HG03575 (cell line): Measurements from ENCODE around the gene S1PR3.

Experiments
- ATAC-seq: cut with Tn5 transposase; IDR thresholded peaks from one replicate; pipeline ENCODE4 v1.9.1; 2021; ENCODE audit not compliant: unreplicated experiment, insufficient number of reproducible peaks, low FRiP score; ENCODE audit errors: extremely low read depth

The S1PR3 gene

GRCh38 chr9:89005323-89005722, 14.1 kb downstream of the S1PR3 start:
- no peak for ATAC-seq

GRCh38 chr9:89006267-89006666, 15.0 kb downstream of the S1PR3 start:
- no peak for ATAC-seq

- ATAC-seq, result no peak
Measured at GRCh38 chr9:89006996-89007967, 16.0 kb downstream of the S1PR3 start.

GRCh38 chr9:89008055-89008743, 16.9 kb downstream of the S1PR3 start:
- ATAC-seq, result no peak

GRCh38 chr9:89008744-89009545, 17.7 kb downstream of the S1PR3 start:
- no peak for ATAC-seq

- ATAC-seq, result no peak
Measured at GRCh38 chr9:89009546-89009840, 18.2 kb downstream of the S1PR3 start.

GRCh38 chr9:89010056-89010455, 18.8 kb downstream of the S1PR3 start:
- ATAC-seq, result no peak

GRCh38 chr9:89010526-89011111, 19.4 kb downstream of the S1PR3 start:
- ATAC-seq, result no peak

GRCh38 chr9:89011683-89012082, 20.4 kb downstream of the S1PR3 start:
- ATAC-seq, result no peak

GRCh38 chr9:89012294-89013042, 21.2 kb downstream of the S1PR3 start:
- no peak for ATAC-seq

- no peak for ATAC-seq
Measured at GRCh38 chr9:89013660-89014059, 22.4 kb downstream of the S1PR3 start.

GRCh38 chr9:89014153-89014552, 22.9 kb downstream of the S1PR3 start:
- no peak for ATAC-seq

- ATAC-seq, result no peak
Measured at GRCh38 chr9:89015336-89015735, 24.1 kb downstream of the S1PR3 start.

GRCh38 chr9:89020754-89021153, 29.5 kb downstream of the S1PR3 start:
- ATAC-seq, result no peak

- ATAC-seq, result no peak
Measured at GRCh38 chr9:89021154-89021803, 30.0 kb downstream of the S1PR3 start.

- ATAC-seq, result no peak
Measured at GRCh38 chr9:89022001-89022759, 30.9 kb downstream of the S1PR3 start.

- no peak for ATAC-seq
Measured at GRCh38 chr9:89022902-89023301, 31.6 kb downstream of the S1PR3 start.
